NOMO-1 (cell line): ENCODE measurements around the gene TMEM135.

Source experiments
- DNase-seq, 2 experiments: peaks; one replicate each; lab custom pipeline; 2025; ENCODE audit not compliant: unreplicated experiment in 2 of 2; lab: John Stamatoyannopoulos, UW

TMEM135 gene

DNA sequence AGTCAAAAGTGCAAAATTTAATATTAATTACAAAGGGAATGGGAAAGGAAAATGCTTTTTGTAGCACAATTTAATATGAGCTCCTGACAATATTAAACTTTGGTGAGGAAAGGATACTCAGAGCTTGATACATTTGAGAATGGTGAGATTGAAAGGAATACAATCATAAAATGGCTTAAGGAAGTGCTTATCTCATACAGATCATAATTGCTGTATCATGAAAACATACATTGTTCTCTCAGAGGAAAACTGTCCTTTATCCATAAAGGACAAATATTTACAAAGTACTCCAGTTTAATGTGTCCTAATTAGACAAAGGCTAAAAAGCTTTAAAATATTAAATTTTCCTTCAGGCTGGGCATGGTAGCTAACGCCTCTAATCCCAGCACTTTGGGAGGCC, 260.4 kb downstream of the TMEM135 start:
- no peak for DNase-seq

DNA sequence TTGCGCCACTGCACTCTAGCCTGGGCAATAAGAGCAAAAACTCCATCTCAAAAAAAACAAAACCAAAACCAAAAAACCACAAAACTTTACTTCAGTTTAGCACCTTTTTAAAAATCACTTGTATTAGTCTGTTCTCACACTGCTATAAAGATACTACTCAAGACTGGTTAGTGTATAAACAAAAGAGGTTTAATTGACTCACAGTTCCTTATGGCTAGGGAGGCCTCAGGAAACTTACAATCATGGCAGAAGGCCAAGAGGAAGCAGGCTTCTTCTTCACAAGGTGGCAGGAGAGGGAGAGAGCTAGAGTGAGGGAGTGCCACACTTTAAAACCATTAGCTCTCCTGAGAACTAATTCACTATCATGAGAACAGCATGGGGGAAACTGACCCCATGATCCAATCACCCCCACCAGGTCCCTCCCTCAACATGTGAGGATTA, 261.3 kb downstream of the TMEM135 start:
- DNase-seq: no peak

DNA sequence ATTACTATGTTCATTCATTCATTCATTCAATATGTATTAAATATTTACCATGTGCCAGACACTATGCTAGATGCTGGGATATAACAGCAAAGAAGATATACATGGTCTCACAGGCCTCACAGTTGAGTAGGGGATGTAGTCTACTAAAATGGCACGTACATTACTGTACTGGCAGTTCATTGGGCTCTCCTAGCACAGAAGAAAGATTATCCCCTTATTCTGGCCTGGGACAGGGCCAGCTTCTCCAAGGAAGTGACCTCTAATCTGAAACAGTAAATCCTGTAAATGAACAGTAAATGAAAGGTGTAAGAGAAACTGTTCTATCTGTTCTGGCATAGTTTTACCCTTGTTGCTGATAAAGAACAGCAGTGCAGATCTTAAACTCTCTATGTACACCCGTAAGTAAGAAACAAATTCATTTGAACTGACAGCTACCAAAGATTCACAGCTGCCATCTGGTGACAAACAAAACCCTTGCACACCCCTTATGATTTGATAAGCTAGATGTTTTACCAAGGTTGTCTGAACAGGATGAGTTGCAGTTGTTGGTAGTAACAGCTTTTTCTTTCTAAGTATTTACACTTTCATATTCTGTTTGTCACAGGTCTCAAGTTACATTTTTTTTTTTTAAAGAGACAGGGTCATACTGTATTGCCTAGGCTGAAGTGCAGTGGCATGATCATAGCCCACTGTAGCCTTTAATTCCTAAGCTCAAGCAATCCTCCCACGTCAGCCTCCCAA, 263.1 kb downstream of the TMEM135 start:
- DNase-seq: no peak

DNA sequence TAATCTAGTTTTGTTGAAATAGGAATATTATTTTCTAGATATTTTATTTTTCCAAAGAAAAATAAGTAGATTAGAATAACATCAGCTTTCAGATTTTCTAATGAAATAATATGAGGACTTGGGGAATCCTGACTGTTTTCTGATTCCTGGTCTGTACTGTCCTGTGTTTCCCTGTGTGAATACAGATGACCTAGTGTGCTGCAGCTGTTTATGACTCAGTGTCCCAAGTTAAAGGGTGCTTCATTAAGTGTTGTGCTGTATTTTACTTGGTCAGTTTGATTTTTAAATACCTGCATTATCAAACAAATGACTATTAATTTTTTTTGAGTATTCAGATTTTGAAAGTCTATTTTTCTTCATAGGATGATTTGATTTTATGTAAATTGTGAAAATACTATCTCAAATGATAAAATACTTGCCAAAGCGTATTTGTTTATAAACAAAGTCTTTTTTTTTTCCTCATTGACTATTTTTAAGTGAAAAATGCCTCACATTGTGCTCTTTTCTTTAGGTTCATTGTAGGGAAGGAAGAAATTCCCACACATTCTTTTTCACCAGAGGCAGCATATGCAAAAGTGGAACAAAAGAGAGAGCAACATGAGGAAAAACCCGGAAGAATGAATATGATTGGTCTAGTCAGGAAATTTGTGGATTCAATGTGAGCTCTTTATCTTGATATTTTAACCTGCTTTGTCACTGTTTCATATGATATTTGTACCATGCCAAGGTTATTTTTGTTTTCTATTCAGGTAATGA, 264.2 kb downstream of the TMEM135 start:
- no peak for DNase-seq

DNA sequence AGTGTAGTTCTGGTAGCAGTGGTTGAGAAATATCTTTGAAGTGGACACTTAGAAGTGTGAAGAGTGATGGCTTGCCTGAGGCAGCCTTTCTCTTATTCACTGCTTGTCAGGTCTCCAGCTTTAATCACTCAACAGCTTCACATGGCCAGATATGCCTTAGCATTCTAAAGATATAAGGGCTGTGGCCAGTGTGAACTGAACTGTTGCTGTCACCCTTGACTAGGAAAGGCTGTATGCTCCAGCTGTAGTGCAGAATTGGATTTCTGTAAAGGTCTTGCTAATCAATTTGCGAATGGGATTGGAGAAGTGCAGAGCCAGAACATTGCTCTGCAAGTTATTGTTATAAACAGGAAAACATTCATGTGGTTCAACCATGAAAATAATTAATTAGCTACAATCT, 266.7 kb downstream of the TMEM135 start:
- DNase-seq: no peak

DNA sequence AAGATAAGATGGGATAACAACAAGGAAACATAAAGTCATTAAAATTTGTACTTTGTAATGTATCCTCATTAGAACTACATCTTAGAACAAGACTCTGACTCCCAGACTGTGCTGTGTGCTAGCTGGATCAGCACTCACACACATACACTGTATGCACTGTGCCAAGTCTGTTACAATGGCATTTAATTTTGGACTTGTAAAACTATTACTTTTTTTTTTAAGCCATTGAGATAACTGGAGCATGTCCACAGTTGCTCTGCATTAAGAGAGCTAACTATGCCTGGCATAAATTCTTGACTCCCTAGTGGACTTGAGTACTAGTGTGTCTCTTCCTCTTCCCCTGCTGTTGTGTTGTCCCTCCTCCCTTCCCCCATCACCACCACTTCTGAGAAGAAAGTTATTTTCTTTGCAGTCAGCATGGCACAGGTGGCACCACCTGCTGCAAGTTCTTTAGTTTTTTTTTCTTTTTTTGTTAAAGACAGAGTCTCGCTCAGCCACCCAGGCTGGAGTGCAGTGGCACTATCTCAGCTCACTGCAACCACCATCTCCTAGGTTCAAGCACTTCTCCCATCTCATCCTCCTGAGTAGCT, 268.6 kb downstream of the TMEM135 start:
- no peak for DNase-seq

DNA sequence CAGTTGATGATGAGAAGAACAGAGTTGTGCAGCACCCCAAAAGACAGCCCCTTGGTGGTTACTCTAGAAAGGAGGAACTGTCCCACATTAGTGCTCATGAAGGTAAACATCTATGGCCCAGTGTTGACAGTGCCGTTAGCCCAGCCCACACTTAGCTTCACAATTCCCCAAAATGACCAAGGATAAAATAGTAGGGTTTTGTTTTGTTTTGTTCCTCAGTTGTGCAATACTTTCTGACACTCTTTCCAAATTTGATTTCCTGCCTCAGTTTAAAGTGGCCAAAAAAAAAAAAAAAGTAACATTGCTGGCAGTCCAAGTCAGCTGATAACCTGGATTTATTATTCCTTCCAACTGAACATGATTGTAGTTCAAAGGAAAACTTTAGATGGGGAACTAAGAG, 269.4 kb downstream of the TMEM135 start:
- no peak for DNase-seq

DNA sequence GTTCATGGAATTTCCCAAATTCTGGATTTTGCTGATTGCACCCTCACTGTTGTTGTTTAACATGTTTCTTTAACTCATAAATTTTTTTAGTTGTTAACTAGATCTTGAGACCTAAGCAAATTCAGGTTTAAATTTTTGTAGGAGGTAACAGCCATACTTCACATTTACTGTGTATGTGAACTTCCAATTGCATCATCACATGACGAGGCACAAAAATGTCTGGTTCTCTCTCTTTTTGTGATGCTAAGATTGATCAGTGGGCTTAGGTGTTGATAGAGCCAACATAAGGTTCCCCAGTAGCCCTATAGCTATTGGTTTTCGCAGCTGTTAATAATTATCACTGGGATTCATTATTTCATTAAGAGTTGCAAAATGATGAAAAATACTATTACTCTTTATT, 277.5 kb downstream of the TMEM135 start:
- DNase-seq: no peak

DNA sequence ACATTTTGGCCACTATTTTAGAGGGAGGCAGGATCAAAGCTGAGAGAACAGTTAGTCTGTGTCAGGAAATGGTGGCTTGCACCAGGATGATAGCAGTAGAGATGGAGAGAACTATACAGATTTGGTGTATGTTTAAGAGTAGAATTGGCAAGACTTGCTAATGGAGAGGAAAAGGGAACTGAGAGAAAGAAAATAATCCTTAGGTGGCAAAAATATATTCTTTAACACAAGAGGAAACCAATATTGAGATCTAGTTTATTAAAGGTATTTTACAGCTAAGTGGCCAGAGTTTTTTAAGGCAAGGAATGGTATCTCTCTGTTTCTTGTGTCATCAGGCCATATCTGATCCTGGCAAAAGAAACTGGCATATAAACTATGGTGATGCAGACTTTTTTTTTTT, 278.8 kb downstream of the TMEM135 start:
- no peak for DNase-seq

DNA sequence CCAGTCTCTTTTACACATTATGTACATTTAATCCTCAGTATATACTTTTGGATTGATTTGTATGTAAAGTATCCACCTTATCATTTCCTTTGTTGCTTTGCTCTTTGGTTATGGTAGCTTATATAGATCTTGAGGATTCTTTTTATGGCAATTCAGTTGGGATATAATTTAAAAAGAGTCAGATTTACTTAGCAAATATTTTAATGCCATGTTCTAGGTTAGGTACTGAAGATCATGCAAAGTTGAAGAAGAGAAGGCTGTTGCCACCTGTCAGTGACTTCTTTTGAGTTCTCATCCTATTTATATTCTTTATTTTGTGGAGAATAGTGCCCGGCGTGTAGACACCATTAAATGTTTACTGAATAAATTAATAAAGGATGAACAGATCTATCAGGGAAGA, 279.7 kb downstream of the TMEM135 start:
- no peak for DNase-seq

DNA sequence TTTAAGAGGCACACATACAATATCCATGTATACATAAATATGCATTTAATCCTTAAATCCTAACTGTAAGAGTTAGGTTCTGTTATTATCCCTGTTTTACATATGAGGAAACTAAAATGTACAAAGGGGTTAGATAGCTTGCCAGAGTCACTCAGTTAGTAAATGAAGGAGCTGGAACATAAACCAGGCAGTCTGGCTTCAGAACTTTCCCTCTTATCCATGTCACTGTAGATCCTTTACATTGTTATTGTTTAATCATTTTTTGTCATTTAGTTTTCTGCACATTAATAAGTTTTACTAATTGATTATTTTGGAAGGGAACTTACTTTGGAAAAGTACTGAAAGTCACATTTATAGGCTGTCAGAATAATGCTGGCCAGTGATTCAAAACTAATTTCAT, 282.4 kb downstream of the TMEM135 start:
- no peak for DNase-seq

DNA sequence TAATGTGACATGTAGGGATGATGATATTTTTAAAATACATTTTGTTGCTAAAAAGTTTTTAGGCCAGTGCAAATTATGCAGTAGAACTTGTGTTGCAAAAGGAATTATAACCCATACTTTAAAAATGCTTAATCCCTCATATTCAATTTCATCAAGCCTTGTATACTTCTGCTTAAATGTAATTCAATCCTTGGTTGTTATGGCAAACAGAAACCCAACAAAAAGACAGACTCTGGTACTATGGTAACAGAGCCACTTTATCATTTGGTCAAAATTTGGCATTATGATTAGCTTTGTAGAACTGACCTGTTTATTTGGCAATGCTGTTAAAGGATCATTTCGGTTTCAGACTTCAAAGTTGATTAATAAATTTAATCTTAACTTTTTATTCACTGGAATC, 284.8 kb downstream of the TMEM135 start:
- no peak for DNase-seq

DNA sequence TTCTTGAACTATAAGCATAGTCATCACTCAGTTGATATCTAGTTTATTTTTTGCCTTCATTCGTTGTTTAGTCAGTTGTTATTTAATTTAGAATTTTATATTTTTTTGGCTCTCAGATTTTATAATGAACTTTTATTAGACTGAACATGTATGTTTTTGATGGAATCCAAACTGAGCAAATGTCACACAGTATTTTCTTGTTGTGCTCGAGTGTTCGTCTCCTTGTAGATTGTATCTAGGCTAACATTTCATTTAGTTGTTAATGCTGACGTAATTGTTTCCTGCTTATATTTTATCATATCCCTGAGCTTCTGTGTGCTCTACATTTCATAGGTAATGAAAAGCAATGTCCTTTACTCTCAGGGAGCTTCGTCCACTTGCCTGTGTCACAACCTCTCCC, 286.2 kb downstream of the TMEM135 start:
- DNase-seq: no peak

DNA sequence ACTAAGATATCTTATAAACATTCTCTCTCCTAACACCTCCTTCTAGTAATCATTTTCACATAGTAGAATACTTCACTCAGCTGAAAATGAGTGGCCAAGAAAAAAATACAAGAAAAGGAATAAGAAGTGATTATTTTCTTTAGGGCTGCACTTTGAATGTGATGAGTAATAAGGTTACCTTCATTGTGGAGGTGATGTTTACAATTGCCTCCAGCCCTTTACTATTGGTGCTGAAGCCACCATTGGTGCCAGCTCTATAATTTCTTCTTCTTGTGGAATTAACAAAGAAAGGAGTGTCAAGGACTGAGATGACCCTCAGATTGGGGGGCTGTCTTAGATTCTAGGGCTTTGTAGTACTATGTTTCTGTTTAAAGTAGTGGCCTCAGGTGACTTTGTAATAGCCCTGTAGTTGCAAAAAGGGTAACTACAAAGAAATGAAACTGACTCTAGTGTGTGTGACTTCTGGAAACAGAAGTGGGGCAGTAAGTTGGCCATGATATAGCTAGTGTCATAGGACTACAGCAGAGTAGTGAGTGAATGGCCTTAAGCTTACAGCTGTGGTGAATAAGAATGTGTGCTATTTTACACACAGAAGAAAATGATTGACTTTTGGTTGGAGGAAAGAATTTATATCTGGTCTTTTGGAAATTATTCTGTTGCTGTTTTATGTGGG, 287.2 kb downstream of the TMEM135 start:
- no peak for DNase-seq

DNA sequence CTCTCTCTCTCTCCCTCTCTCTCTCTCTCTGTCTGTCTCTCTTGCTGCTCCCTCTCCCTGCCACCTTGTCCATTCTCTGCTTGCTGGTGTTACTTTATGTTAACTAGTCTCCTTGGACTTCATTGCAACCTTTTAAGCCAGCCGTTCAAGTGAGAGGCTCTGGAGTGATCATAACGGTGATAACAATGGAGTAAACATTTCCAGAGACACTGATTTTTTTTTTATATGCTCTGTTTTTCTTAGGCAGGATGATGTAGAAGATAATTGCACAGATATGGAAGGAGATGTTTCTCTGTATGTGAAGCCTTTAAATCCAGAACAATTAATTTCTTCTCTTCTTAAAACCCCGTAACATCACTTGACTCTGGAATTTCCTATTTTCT, 287.7 kb downstream of the TMEM135 start:
- DNase-seq: no peak

DNA sequence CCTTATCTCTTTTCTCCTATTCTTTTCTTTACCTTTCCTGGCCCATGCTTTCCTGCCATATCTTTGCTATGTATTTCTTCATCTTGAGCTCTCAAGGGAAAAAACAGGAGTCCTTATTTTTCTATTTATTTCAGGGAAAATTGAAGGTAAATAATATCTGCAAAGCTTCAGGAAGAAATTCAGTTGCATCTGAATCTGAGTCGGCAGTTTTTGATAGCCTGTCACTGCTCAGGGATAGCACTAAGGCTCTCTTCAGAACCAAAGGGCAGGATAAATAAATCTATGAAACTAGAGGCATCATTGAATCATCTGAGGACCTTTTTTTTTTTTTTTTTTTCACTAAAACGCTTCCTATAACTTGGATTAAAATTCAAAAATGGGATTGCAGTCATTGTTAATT, 288.9 kb downstream of the TMEM135 start:
- no peak for DNase-seq

DNA sequence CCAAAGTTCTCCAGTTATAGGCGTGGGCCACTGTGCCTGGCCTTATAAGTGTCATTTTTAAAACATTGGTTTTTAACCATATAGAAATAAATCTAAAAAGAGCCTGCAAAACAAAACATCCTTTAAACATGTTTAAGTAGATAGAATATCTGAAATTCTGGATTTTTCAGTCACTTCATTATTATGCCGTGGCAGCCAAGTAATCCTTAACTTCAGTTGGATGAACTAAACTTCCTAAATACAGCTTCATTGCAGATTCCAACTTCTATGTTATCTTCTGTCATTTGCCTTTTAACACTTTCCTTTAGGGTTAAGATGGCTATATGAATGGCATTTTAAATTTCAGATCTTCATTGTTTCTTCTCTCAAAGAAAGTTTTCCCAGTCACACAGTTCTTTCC, 291.4 kb downstream of the TMEM135 start:
- DNase-seq: no peak

DNA sequence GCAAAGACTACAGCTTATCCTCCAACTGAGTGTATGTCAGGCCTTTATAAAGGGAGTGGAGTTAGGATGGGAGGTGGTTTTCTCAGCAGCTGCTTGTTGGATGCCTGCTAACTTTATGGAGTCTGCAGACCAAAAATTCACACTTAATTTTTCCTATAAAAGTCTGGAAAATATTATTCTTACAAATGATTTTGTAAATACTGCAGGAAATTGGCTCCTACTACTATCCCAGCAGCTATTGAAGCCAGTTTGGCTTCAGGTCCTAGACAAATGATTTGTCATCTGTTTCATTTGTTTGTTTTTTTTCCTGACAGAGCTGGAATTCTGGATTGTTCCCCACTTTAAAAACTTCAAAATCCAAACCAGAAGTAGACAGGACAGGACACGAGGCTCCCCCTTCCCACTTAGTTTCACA, 292.5 kb downstream of the TMEM135 start:
- DNase-seq: no peak

DNA sequence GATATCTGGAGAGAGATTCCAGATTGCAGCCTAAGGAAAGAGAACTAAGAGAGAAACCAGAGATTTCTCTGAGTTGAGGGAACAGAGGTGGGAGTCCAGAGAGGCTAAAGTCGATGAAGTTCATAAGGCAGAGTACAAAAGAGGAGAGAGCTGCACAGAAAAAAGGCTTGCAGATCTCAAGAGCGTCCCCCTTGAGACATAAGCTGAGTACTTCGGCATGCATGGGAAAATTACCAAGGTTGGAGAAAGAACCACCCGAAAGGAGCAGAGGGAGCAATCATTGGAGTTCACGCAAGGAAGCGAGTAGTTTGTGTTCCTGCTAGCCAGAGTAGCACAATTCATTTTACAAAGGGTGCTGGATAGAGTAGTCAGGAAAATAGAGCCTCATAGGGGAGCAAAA, 293.5 kb downstream of the TMEM135 start:
- no peak for DNase-seq

DNA sequence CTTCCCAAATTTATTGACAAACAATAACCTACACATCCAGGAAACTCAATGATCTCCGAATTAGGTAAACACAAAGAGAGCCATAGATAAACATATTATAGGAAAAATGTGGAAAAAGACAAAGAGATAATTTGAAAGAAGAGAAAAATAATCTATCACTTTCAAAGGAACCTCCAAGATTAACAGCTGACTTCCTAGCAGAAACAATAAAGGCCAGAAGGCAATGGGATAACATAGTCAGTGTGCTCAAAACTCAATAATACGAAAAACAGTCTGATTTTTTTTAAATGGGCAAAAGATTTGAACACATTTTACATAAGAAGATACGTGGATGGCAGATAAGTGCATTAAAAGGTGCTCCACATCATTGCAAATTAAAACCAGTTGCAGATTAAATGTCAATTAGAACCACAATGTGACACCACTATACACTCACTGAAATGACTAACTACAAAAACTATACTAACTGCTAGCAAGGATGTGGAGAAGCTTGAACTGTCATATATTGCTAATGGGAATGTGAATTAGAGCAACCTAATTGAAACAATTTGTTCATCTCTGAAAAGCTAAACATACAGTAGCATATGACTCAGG, 300.4 kb downstream of the TMEM135 start:
- no peak for DNase-seq

DNA sequence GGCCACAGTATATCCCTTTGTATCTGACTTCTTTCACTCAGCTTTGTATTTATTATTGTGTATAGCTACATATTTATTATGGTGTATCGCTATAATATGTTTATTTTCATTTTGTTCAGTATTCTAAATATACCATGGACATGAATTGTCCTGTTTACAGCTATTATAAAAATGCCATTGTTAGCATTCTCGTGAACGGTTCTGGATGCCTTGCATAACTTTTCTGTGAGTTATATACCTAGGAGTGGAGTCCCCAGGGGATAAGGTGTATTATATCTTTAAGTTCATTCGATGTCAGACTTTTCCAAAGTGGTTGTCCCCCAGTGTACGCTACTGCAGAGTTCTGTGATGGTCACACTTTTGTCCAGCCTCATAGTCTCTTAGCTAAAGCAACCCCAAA, 301.7 kb downstream of the TMEM135 start:
- no peak for DNase-seq
